ENCODE measurements around the gene CHDH.

CHDH gene, protein sequence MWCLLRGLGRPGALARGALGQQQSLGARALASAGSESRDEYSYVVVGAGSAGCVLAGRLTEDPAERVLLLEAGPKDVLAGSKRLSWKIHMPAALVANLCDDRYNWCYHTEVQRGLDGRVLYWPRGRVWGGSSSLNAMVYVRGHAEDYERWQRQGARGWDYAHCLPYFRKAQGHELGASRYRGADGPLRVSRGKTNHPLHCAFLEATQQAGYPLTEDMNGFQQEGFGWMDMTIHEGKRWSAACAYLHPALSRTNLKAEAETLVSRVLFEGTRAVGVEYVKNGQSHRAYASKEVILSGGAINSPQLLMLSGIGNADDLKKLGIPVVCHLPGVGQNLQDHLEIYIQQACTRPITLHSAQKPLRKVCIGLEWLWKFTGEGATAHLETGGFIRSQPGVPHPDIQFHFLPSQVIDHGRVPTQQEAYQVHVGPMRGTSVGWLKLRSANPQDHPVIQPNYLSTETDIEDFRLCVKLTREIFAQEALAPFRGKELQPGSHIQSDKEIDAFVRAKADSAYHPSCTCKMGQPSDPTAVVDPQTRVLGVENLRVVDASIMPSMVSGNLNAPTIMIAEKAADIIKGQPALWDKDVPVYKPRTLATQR

DNA sequence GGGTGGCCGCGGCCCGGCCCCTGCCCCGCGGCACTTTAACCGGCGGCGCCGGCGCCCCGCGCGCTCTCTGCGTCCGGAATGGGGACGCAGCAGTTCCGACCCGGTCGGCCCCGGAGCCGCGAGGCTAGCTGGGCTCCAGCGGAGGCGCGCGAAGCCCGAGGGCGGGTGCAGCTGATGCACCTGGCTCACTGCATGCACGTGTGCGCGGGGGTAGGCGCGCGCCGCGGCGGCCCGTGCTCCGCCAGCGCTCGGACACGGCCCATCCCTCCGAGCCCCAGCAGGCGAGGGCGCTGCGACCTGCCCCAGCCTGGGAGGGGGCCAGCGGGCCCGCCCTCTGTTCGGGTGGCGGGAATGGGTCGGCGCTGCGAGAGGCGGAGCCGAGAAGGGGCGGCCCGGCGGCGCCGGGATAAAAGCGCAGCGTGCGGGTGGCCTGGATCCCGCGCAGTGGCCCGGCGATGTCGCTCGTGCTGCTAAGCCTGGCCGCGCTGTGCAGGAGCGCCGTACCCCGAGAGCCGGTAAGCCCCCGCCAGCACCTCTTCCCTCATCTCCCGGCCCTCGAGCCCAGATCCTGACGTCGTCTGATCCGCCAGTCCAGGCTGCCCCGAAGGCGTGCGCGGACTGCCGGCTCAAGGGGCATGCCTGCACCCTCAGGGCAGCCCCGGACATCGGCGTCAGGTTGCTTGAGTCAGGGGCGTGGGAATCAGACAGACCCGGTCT is at the start of gene CHDH, which contains the start of gene IL17RB:
Gene CHDH (minus strand): TSS at position 286 of the 717 bp plus-strand sequence. CDS start 22,411 bp downstream, outside the sequence.
Gene IL17RB (plus strand): TSS at position 435 of the 717 bp plus-strand sequence. CDS start 21 bp downstream, at position 456.
- CTCF ChIA-PET, result no interaction called here
- TF ChIP-seq, protein P1, sequence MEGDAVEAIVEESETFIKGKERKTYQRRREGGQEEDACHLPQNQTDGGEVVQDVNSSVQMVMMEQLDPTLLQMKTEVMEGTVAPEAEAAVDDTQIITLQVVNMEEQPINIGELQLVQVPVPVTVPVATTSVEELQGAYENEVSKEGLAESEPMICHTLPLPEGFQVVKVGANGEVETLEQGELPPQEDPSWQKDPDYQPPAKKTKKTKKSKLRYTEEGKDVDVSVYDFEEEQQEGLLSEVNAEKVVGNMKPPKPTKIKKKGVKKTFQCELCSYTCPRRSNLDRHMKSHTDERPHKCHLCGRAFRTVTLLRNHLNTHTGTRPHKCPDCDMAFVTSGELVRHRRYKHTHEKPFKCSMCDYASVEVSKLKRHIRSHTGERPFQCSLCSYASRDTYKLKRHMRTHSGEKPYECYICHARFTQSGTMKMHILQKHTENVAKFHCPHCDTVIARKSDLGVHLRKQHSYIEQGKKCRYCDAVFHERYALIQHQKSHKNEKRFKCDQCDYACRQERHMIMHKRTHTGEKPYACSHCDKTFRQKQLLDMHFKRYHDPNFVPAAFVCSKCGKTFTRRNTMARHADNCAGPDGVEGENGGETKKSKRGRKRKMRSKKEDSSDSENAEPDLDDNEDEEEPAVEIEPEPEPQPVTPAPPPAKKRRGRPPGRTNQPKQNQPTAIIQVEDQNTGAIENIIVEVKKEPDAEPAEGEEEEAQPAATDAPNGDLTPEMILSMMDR (tag by site-specific recombination; IDR thresholded peaks at IDR 0.05), result peak; percentile 14; the same call in 1 of the 2 replicates
- TF ChIP-seq ZSCAN23 (tag by site-specific recombination; IDR thresholded peaks at IDR 0.05), result no peak
- TF ChIP-seq ZXDB (tag by site-specific recombination; IDR thresholded peaks at IDR 0.05), result 0 out of 2 replicates have a peak, but pooled peaks have one; percentile 49
- TF ChIP-seq, protein P2, sequence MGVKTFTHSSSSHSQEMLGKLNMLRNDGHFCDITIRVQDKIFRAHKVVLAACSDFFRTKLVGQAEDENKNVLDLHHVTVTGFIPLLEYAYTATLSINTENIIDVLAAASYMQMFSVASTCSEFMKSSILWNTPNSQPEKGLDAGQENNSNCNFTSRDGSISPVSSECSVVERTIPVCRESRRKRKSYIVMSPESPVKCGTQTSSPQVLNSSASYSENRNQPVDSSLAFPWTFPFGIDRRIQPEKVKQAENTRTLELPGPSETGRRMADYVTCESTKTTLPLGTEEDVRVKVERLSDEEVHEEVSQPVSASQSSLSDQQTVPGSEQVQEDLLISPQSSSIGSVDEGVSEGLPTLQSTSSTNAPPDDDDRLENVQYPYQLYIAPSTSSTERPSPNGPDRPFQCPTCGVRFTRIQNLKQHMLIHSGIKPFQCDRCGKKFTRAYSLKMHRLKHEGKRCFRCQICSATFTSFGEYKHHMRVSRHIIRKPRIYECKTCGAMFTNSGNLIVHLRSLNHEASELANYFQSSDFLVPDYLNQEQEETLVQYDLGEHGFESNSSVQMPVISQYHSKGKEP (tag by site-specific recombination; IDR thresholded peaks at IDR 0.05), result peak; percentile 66; the same call in 1 of the 2 replicates
- peak; percentile 56 for TF ChIP-seq KLF9 (tag by site-specific recombination; IDR thresholded peaks at IDR 0.05; ENCODE audit: low read depth)
- peak; percentile 55; the same call in 1 of the 2 replicates for TF ChIP-seq ZNF10 (tag by site-specific recombination; IDR thresholded peaks at IDR 0.05)
- no peak for TF ChIP-seq ZNF707 (tag by site-specific recombination; IDR thresholded peaks at IDR 0.05)
- TF ChIP-seq ZNF629 (tag by site-specific recombination; IDR thresholded peaks at IDR 0.05), result 0 out of 2 replicates have a peak, but pooled peaks have one; percentile 24
- TF ChIP-seq KLF1 (tag by site-specific recombination; IDR thresholded peaks at IDR 0.05), result peak; percentile 37; the same call in 1 of the 2 replicates
- TF ChIP-seq ZSCAN30 (tag by site-specific recombination; IDR thresholded peaks at IDR 0.05), result no peak
- no peak for TF ChIP-seq ZNF549 (tag by site-specific recombination; IDR thresholded peaks at IDR 0.05)
- no peak for TF ChIP-seq ZNF529 (tag by site-specific recombination; IDR thresholded peaks at IDR 0.05; ENCODE audit: insufficient replicate concordance)
- 0 out of 2 replicates have a peak, but pooled peaks have one; percentile 48 for TF ChIP-seq ZNF600 (tag by site-specific recombination; IDR thresholded peaks at IDR 0.05)
- TF ChIP-seq, protein P3, sequence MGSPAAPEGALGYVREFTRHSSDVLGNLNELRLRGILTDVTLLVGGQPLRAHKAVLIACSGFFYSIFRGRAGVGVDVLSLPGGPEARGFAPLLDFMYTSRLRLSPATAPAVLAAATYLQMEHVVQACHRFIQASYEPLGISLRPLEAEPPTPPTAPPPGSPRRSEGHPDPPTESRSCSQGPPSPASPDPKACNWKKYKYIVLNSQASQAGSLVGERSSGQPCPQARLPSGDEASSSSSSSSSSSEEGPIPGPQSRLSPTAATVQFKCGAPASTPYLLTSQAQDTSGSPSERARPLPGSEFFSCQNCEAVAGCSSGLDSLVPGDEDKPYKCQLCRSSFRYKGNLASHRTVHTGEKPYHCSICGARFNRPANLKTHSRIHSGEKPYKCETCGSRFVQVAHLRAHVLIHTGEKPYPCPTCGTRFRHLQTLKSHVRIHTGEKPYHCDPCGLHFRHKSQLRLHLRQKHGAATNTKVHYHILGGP (tag by site-specific recombination; IDR thresholded peaks at IDR 0.05), result no peak
- TF ChIP-seq ZNF76 (tag by site-specific recombination; IDR thresholded peaks at IDR 0.05; ENCODE audit: borderline replicate concordance, low read depth), result peak; percentile 13; the same call in 1 of the 2 replicates
- no peak for TF ChIP-seq ZNF302 (tag by site-specific recombination; IDR thresholded peaks at IDR 0.05; ENCODE audit: low read depth)
- TF ChIP-seq, protein P4, sequence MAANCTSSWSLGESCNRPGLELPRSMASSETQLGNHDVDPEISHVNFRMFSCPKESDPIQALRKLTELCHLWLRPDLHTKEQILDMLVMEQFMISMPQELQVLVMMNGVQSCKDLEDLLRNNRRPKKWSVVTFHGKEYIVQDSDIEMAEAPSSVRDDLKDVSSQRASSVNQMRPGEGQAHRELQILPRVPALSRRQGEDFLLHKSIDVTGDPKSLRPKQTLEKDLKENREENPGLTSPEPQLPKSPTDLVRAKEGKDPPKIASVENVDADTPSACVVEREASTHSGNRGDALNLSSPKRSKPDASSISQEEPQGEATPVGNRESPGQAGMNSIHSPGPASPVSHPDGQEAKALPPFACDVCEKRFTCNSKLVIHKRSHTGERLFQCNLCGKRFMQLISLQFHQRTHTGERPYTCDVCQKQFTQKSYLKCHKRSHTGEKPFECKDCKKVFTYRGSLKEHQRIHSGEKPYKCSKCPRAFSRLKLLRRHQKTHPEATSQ (tag by site-specific recombination; IDR thresholded peaks at IDR 0.05), result no peak
- TF ChIP-seq ZNF202 (tag by site-specific recombination; IDR thresholded peaks at IDR 0.05; ENCODE audit: borderline replicate concordance), result no peak
- TF ChIP-seq, protein P5, sequence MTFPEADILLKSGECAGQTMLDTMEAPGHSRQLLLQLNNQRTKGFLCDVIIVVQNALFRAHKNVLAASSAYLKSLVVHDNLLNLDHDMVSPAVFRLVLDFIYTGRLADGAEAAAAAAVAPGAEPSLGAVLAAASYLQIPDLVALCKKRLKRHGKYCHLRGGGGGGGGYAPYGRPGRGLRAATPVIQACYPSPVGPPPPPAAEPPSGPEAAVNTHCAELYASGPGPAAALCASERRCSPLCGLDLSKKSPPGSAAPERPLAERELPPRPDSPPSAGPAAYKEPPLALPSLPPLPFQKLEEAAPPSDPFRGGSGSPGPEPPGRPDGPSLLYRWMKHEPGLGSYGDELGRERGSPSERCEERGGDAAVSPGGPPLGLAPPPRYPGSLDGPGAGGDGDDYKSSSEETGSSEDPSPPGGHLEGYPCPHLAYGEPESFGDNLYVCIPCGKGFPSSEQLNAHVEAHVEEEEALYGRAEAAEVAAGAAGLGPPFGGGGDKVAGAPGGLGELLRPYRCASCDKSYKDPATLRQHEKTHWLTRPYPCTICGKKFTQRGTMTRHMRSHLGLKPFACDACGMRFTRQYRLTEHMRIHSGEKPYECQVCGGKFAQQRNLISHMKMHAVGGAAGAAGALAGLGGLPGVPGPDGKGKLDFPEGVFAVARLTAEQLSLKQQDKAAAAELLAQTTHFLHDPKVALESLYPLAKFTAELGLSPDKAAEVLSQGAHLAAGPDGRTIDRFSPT (tag by site-specific recombination; IDR thresholded peaks at IDR 0.05), result no peak
- TF ChIP-seq ZNF112 (tag by site-specific recombination; IDR thresholded peaks at IDR 0.05), result no peak
- no peak for TF ChIP-seq ZNF175 (tag by site-specific recombination; IDR thresholded peaks at IDR 0.05)
- TF ChIP-seq ZNF138 (tag by site-specific recombination; IDR thresholded peaks at IDR 0.05; ENCODE audit: borderline replicate concordance), result no peak
- no peak for TF ChIP-seq ZNF132 (tag by site-specific recombination; IDR thresholded peaks at IDR 0.05; ENCODE audit: borderline replicate concordance)
- 0 out of 2 replicates have a peak, but pooled peaks have one; percentile 12 for TF ChIP-seq ZFP69B (tag by site-specific recombination; IDR thresholded peaks at IDR 0.05)
- TF ChIP-seq ZNF530 (tag by site-specific recombination; IDR thresholded peaks at IDR 0.05; ENCODE audit: low read depth), result no peak
- no peak for TF ChIP-seq HOXA7 (CRISPR knock-in tag; IDR thresholded peaks at IDR 0.05; ENCODE audit: borderline replicate concordance)
- peak; percentile 59 for TF ChIP-seq GLIS2 (tag by site-specific recombination; IDR thresholded peaks at IDR 0.05)

More for the DNA sequence above, at the start of gene CHDH, which contains the start of gene IL17RB:
- Histone ChIP-seq H3K4me1 (ENCODE audit: control insufficient read depth, insufficient read depth, low read length) (no peaks in the 10 kb centered on the region), H3K36me3 (ENCODE audit: control insufficient read depth in 2 of 2, insufficient read depth in 1 of 2, low read length in 2 of 2) (peaks cover 0 to 10% of the 10 kb centered on the region in 2 experiments; a peak in 1 of 3 replicates), H3K4me3 (ENCODE audit: low read depth, low read length) (peak within 1 kb of the TSS; percentile 44), H3K9me3 (ENCODE audit: control insufficient read depth, insufficient read depth, low read depth, low read length) (no peaks in the 10 kb centered on the region), H3K27ac (ENCODE audit: extremely low read depth, low read depth, low read length) (peak within 1 kb of the TSS; percentile 72; the same call in 1 of the 2 replicates)
- POLR2A ChIA-PET, result interaction anchor here (1.2 kb wide), 1 partner anchor 17 kb away, joined by 4 read pairs; no protein-coding TSS in a partner anchor

Data from HEK293 (cell line).